ENCODE measurements around the gene GRIA1.

Gene GRIA1

DNA sequence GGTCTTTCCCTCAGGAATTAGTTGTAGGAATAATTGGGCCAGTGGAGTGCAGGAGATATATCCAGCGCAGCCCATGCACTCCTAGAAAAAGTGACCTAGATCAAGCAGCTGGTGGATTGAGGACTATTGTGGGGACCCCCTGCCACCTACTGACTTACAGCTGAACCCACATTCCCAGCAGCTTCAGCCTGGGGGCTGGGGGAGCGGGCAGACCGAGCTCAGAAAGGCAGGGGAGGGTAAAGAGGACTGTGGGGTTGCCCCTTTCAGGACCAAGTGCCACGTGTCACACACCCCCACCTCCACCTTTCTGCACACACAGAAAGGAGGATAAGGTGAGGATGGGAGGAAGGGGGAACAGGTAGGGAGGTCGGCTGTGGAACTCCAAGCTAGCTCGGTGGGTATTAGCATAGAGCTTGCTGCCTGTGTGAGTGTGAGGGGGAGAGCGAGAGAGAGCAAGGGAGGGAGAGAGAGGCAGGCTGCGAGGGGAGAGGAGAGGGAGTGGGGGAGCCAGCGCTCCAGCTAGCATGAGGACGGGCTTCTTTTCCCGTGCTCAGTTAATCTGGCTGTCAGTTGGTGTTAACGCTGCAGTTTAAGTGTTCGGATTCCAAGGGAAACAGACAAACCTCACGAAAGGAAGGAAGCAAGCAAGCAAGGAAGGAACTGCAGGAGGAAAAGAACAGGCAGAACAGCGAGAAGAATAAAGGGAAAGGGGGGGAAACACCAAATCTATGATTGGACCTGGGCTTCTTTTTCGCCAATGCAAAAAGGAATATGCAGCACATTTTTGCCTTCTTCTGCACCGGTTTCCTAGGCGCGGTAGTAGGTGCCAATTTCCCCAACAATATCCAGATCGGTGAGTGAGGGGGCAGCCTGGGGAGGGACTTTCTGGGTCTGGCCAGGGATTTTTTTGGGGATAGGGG is at the start of gene GRIA1:
Gene GRIA1 (plus strand): TSS at position 553 of the 920 bp plus-strand sequence.
- no peak for DNase-seq

DNA sequence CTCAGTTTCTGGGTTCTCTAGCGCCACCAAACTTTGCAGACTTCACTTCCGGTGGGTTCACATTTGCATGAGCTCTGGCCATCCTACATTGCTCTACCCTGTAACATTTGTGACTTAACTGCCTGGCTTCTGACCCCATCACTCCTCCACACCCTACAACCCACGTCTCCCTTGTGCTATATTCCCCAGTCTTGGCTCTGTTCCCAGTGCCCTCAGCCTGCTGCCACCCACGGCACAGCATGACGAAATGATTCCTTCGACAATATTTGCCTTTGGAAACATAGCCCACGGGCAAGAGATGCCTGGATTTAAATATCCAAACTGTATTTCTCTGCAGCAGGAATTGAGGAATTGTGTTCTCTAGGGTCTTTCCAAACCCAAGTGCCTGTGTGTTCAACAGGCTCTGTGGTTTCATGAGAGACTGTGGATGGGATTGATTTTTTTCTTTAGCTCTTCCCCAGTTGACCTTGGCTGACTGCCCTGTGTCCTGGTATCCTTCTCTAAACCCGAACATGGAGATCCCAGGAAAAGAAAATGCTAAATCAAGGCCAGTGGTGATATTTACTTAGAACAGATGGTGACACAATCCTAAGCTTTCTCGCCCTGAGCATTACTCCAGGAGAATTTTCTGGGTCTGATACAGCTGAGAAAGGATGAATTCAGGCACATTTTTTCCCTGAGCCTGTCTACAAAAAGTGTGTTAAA is 44.4 kb upstream of the GRIA1 start:
- no peak for DNase-seq

DNA sequence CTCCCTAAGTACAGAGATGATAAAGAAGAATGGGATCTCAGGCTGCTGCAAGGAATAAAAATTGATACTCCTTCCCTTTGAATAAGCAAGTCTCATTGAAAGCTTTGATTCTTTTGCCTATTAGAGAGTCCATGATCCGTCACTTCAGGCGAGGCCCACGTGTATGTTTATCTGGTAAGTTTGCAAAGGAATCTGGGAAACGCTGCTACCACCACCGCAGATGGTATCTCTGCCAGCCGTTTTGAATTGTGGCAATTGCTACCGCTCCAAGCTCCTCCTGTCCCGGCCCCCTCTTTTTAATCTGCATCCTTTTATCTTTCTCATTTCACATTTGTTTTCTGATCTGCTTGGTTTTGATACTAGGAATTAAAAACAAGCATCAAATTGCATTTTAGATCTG is 42.9 kb upstream of the GRIA1 start:
- no peak for DNase-seq

DNA sequence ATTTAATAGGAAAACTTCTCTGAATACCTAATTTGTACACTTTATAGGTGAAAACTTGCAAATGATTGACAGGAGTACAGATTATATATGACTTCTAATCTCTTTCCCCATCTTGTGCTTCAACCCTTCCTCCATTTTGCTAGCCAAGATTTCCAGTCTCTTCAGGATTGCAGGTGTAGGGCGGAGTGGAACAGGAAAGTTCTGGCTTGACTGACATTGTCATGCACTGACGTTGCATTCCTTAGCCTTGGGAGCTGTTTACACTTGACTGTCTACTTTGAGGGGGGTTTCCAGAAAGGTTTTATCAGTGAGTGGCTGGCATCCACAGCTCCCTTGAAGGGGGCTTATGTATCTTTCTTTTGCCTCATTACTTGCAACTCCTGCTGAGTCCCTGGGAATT is 34.1 kb upstream of the GRIA1 start:
- DNase-seq = no peak

DNA sequence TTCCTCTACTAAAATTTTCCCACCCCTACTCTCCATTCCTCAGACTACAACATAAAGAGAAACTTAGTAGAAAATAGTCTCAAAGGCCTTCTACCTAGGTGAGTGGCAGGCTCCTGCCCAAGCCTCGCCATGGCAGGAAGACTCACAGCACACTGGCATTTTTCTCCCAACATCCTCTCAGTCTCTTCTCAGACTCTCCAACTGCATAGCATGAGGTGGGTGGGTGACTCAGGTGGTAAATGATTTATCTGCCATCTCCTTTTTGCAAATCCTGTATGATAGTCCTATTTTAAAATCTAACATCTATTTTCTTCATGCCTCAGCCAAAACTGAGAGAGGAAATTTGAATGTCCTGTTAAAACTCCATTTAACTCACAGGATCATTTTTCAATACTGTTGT is 33.5 kb upstream of the GRIA1 start:
- no peak for DNase-seq

DNA sequence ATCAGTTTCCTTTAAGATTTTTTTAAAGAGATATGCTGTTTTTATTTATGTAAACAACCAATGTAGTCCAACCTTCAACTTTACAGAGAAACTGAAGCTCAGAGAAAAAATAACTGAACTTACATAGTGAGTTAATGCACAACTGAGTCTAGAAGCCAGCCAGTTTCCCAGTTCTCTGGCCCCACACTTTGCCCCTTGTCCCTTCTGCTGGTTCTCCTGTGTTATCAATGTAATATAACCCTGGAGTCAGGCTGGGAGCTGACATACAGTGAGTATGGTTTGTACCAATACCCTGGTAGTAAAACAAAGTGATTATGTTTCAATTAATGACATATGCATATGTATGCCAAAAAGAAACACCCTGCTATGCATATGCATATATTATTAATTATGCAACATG is 32.2 kb upstream of the GRIA1 start:
- DNase-seq = no peak

DNA sequence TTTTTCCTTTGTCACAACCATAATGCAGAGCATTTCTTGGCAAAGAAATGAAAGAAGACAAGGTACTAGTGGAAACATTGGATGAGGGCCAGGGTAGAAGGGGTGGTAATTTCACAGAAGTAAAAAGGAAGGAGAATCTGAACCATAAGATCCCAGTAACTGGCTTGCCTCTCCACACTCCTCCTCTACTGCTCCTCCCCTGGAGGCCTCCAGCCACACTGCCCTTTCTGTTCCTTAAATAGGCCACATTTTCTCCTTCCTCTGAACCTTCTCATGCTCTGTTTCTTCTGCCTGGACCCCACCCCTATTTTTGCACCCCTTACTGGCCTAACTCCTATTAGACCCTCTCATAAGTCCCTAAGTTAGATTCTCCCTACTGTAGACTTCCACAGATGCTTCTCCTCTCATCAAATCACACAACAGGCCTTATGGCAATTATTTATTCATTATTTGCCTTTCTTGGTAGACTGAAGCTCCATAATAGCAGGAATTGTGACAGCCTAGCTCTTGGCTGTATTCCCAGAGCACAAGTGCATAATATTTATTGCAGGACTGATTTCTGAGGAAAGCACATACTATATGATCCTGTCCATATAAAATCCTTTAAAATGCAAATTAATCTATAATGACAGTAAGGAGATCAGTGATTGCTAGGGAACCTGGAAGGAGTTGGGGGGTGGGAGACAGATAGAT is 31.3 kb upstream of the GRIA1 start:
- no peak for DNase-seq

DNA sequence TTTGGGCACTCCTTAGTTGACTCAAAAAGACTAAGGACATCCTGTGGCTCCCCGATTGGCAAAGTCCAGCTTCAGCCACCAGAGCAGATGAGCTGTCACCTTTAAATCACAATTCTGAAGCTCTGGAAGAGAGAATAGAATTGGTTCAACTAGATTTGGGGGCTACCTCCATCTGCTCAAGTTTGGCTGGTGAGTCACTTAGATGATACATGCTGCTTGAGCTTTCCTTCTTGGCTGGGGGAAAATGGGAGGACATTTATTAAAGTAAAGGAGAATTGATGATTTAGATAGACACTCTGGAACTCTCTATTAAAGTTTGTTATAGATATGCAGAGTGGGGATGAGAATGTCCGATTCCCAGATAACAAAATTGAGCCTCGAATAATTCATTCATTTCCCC is 30.0 kb upstream of the GRIA1 start:
- DNase-seq = no peak

DNA sequence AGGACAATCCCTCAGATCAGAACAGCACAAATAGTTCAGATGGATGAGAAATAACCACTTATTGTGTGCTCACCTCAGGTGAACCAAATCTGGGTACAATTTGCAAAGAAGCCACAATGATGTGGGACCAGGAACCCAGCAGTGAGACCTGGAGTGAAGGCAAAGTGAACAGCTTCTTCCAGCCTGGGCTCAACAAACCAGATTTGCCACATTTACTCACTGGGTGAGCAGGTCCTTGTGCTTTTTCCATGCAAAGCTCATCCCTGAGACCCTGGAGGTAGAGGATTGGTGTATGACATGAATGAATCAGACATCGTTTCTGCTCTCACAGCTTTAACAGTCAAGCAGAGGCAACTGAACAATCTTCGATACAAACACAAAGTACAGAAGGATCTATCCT is 29.1 kb upstream of the GRIA1 start:
- DNase-seq = no peak

DNA sequence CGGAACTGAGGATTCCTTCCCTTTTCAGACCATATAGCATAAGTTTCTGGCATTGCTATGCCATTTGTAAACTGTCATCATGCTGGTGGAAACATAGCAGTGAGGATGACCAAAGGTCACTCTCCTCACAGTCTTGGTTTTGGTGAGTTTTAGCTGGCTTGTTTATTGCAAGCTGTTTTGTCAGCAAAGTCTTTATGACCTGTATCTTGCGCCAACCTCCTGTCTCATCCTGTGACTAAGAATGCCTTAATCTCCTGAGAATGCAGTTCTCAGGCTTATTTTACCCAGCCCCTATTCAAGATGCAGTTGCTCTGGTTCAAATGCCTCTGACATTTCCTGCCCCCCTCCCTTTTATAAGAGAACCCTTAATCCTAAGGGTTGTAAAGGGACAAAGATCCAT is 26.7 kb upstream of the GRIA1 start:
- no peak for DNase-seq

DNA sequence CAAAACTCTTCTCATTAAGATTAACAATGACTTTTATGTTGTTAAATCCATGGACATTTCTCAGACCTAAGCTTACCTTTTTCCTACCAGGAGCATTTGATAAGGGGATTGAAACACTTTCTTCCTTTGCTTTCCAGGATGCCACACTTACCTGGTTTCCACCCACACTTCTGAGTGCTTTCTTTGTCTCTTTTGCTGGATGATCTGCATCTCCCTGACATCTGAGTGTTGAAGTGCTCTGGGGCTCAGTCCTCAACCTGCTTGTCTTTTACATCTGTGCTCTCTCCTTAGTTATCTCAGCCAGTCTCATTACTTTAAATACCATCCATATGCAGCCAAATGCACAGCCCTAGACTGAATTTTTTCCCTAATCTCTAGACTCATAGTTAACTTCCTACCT is 22.9 kb upstream of the GRIA1 start:
- no peak for DNase-seq

DNA sequence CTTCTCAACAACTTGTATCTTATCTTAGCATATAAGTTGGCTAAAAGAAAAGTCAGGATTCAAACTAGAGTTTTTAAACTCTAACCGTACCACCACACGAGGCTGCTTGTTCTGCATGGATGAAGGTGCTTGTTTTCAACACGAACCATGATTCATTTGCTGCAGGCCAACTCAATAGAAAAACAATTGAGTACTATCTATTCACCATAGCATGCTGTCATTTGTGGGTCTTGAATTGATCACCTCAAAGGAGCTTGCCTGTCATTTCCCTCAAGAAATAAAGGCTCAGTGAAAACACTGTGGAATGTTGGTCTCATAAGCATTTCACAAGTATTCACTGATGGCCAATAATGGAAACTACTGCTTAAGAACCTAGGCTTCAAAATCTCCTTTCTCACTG is 21.0 kb upstream of the GRIA1 start:
- DNase-seq = no peak

DNA sequence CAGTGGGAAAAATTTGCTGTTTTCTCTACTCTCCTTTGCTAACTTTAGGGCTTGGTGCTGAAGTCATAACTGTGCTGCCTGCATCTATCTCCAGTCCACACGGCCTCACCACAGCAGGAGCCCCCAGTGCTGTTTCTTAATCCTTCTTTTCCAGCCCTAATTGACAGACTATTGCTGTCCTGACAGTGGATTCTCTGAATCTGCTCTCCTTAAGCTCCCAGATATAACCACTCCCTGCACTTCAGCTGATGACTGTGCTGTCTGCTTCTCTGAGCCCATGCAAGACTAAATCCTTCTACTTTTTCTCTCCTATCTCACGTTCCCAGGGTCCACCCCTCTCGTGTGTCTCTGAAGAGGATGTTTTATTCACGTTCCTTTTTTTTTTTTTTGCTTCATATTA is 19.7 kb upstream of the GRIA1 start:
- no peak for DNase-seq

DNA sequence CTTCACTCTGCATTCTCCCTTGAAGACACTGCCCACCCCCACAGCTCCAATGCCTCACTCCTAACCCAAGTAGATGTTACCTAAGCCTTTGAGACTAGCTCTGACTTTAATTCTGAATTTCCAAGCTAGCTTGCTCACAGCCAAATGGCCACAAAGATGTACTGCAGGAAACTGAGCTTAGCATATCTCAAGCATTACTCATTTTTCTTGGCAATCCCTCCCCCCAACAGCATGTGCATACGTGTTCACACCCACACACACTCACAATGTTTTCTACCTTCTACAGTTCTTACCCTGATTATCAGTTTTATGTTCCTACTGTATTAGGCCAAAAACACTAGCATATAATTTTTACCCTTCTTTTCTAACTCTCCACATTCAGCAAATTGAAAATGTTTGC is 13.7 kb upstream of the GRIA1 start:
- no peak for DNase-seq

DNA sequence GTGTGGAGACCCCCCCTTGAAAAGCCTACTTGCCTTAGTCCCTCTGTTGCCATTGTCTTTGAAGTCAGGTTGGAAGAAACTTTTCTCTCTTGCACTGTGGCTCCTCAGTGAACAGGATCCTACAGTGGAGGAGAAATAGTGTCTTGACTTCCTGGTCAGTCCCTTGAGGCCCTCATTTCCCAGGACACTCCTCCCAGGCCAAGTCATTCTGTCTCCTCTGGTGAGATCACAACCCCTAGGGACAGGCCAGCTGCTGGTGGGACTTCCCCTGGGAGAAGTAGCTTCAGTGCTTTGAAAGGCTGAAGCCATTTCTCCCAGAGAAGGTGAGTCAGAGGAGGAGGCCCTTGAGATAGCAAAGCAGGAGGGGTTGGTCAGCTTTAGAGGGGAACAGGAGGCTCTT is 10.1 kb upstream of the GRIA1 start:
- DNase-seq = no peak

DNA sequence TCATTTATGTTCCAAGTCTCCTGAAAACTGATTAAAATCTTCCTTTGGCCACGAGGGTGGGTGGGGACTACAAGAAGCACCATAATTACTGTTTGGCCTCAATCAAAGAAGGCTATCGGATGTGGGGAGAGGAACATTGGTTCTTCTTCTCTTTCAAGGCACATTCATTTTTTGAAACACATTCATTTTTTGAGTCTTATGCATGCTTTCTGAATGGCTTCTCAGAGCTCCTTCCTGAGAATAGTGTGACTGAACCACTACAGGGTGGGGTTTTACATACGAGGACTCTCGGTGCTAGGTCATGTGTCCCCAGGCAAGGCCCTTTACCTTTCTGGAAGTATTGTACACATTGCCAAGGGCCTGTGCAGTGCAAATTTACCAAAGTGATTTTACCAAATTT is 7.0 kb upstream of the GRIA1 start:
- no peak for DNase-seq

DNA sequence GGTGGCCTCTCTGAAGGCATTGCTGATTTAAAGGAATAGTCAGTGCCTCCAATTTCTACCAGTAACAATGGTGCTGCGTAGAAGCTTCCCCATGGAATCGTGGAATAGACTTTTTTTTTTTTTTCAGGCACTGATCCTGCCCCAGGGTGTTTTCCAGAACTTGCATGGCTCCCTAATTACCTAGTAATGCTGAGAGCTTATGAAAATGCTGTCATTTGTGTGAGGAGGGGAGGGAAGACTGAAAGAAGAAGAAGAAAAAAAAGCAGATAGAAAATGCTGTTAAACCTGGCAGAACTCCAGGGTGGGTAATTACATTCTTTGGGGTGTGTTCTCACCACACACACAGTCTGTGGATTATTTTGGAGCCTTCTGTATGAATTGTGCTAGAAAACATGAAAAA is 4.8 kb upstream of the GRIA1 start:
- no peak for DNase-seq

DNA sequence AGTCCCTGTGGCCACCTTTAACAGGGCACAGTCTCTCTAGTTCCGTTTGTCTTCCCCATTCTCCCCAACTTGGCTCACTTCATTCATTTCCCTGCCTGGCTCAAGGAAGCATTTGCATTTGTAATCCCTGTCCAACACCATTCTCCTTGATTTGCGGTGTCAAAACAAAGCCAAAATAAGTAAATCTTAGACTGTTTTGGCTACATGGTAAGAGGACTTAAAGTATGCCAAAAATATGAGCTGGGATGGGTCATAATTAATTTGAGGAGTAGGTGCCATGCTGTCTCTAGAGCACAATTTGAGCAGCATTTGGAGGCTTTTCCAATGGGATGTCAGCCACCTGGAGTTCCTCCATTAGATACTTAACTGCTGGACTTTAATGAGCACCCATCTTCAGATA is 3.7 kb upstream of the GRIA1 start:
- no peak for DNase-seq

DNA sequence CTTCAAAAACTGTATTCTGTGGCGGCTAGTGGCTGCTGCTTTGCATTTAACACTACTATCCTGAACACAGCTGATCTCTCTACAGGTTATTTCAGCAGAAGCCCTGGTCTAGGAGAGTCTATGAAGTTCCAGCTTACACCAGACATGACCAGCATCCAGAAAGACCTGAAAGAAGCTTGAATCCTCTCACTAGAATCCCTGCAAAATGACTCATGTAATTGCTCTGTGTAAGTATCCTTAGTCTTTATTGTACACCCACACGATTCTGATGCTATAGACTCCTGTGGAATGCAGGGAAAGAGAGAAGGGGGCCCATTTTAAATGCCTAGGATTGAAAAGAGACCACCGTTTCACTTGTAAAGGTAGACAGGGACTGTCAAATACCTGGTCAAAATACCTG is 859 bp upstream of the GRIA1 start:
- DNase-seq = no peak

DNA sequence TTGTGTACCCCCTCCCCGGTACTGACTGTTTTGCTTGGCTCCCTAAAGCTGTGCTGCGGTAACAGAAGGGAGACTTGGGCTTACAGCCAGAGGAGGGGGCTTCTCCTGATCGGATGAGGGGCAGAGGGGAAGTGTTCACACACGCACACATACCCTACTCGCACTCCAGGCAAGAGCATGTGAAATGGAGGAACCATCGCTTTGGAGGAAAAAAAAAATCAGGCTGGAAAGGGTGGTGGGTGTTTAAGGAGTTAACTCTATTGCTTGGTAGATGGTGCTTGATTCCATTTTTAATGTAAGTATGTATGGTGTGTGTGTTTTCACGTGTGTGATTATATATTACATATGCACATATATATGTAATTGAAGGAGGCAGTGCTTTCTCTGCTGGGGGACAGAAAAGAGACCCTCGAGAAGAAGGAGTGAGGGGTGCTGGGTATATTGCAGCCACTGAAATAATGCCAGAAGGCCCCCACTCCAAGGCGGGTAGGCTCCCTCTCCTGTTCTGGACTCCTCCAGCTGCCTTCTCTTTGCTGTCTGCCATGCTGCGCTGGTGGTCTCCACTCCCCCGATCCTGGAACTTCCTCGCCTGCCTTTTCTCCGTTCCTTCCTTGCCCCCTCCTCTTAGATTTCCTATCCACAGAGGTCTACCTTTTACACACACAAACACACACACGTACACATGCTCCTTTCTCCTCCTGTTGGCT is 721 bp downstream of the GRIA1 start:
- no peak for DNase-seq

DNA sequence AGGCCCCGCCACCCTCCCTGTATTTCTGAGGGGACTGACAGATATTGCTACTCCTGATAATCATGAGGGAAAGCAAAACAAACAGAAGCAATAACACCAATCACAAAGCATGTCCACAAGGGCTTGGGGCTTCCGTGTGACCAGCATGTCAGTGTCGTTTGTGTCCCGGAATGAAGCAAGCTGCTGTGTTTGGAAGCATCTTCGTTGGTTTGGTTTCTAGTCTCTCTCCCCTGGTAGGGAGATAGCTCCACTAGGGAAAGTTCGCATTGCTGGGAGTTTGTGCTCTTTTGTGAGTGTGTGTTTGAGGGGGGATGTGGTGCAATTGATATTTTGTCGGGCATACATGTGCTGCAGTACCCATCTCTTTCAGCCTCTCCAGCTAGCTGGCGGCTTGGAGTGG is 1.4 kb downstream of the GRIA1 start:
- no peak for DNase-seq

DNA sequence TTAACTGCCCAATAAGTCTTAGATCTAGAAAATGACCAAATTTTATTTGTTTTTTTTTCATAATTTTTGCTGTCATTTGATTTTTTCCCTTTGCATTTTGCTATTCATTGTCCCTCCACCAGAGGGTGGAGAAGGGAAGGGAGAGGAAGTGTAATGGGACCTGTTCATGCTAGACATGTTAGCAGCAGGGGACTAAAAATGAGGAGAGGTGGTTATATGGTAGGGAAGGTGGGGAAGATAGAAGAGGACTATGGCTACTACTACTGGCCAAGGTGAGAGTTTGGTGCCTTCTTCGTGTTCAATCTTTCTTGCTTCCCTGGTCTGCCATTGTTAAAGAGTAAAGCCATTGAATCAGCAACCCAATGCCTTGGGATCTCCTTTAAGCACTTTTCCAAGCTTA is 6.4 kb downstream of the GRIA1 start:
- no peak for DNase-seq

DNA sequence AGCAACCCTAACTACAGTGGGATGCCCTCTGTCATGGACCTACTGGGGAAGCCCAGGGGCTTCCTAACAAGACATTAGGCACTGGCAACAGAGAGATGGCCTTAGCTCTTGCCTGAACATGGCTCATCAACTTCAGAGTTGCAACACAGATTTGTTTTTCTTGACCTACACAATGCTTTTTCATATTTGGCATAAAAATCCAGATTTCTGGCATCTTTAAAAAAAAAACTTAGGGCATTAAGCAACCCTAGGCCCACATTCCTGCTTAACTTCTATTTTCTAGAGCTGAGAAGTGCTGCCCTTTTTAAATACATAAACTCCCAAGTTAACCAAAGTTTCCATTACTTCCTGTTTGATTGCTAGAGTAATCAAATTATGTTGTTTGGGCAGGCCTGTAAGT is 8.0 kb downstream of the GRIA1 start:
- no peak for DNase-seq
